DMS 273 (cell line): Measurements from ENCODE around the gene SCLY.

Experiments
- DNase-seq: peaks from one replicate; lab custom pipeline; 2025; ENCODE audit not compliant: unreplicated experiment; lab: John Stamatoyannopoulos, UW

Gene SCLY

GRCh38 chr2:238097201-238097987, 36.6 kb downstream of the SCLY start:
- DNase-seq, result no peak

GRCh38 chr2:238097988-238098871, 37.4 kb downstream of the SCLY start:
- peak; percentile 70 for DNase-seq

- DNase-seq, result no peak
These were observed 38.3 kb downstream of the SCLY start for GRCh38 chr2:238098901-238099713.

- DNase-seq, result no peak
These were observed 38.9 kb downstream of the SCLY start for GRCh38 chr2:238099714-238100048.

- peak; percentile 87 for DNase-seq
These were observed 39.4 kb downstream of the SCLY start, which contains the start of gene ESPNL for GRCh38 chr2:238100049-238100820. TSS of gene ESPNL (plus strand) at chr2:238100340. CDS start at chr2:238100420, 80 bp downstream.

- DNase-seq, result no peak
These were observed 40.3 kb downstream of the SCLY start for GRCh38 chr2:238100821-238101771.

- peak; percentile 43 for DNase-seq
These were observed 41.4 kb downstream of the SCLY start for GRCh38 chr2:238101891-238102841.

- DNase-seq, result no peak
These were observed 42.1 kb downstream of the SCLY start for GRCh38 chr2:238102865-238103264.

GRCh38 chr2:238103465-238104225, 42.8 kb downstream of the SCLY start:
- no peak for DNase-seq

GRCh38 chr2:238104226-238104690, 43.5 kb downstream of the SCLY start:
- no peak for DNase-seq

- DNase-seq, result no peak
These were observed 44.0 kb downstream of the SCLY start for GRCh38 chr2:238104691-238105371.

- DNase-seq, result peak; percentile 30
These were observed 44.9 kb downstream of the SCLY start for GRCh38 chr2:238105506-238106338.

GRCh38 chr2:238106339-238106697, 45.5 kb downstream of the SCLY start:
- DNase-seq, result peak; percentile 37

- DNase-seq, result peak; percentile 54
These were observed 46.1 kb downstream of the SCLY start for GRCh38 chr2:238106698-238107524.
